Measurements from ENCODE around the gene ARID4B.
"Not testable (repeated sequence)": the region's sequence is repeated elsewhere in the genome, so short reads cannot be mapped to it uniquely, and the experiment has no call there.

ARID4B gene

GRCh38 chr1:235289859-235290739 is 37.9 kb downstream of the ARID4B start:
- no peak overlapping the region for H3K4me3 ChIP-seq (ENCODE audit: low read depth, low read length)
- no peak for TF ChIP-seq CTCF (IDR thresholded peaks at IDR 0.05; ENCODE audit: borderline replicate concordance, insufficient read depth, low read depth, low read length)

DNA sequence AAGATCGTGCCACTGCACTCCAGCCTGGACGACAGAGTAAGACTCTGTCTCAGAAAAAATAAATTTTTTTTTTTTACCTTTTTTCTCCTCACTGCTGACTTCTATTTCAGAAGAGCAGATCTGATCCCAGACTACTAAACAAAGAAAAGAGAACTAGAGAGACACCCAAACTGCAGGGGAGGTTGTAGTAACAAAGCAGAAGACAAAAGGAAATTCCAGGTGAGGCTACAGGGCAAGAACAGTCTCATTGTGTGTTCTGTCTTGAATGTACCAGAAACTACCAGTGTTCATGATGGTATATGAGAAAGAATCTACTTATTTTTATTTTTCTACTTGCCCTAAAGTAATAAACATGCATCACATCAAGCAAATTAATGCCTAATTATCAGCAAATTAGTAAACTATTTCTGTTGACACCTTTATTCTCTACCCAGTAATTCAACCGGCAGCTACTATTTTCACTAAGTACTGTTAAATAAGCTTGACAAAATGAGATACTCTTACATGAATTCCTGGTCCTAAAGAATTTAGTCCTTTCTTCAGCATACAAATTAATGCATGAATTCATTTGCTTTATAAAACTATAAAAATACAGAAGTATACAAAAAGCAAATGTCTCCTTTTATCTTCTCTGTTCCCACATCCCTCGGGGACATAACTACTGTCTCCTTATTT is 40.6 kb downstream of the ARID4B start:
- no peak for TF ChIP-seq CTCF (IDR thresholded peaks at IDR 0.05; ENCODE audit: borderline replicate concordance, insufficient read depth, low read depth, low read length)
- H3K4me3 ChIP-seq (ENCODE audit: low read depth, low read length) = no peak overlapping the region

DNA sequence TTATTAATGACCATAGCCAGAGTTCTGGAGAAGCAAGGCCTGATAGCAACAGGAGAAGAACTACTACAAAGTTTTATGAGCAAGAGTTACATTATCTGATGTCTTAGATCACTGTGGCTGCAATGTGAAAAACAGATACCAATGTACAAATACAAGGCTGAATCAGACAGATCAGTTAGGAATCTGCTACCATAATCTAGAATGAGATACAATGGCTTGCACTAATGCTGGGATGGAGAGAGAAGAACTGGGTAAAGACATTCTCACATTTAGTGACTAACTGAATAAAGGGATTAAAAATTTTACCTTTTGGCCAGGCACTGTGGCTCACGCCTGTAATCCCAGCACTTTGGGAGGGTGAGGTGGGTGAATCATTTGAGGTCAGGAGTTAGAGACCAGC is 41.3 kb downstream of the ARID4B start:
- TF ChIP-seq CTCF (IDR thresholded peaks at IDR 0.05; ENCODE audit: borderline replicate concordance, insufficient read depth, low read depth, low read length) = no peak
- no peak overlapping the region for H3K4me3 ChIP-seq (ENCODE audit: low read depth, low read length)

- TF ChIP-seq CTCF (IDR thresholded peaks at IDR 0.05; ENCODE audit: borderline replicate concordance, insufficient read depth, low read depth, low read length) = no peak
- no peak overlapping the region for H3K4me3 ChIP-seq (ENCODE audit: low read depth, low read length)
Measured at GRCh38 chr1:235284231-235284769, 43.7 kb downstream of the ARID4B start.

DNA sequence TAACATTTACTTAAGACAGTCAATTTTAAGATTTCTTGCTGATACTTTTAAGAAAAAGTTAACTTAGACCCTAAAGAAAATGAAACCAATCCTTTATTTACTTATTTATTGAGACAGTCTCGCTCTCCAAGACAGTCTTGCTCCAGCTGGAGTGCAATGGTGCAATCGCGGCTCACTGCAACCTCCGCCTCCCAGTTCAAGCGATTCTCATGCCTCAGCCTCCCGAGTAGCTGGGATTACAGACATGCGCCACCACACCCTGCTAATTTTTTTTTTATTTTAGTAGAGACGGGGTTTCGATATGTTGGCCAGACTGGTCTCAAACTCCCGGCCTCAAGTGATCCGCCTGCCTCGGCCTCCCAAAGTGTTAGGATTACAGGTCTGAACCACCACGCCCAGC is 44.3 kb downstream of the ARID4B start:
- H3K4me3 ChIP-seq (ENCODE audit: low read depth, low read length) = not testable (repeated sequence)

DNA sequence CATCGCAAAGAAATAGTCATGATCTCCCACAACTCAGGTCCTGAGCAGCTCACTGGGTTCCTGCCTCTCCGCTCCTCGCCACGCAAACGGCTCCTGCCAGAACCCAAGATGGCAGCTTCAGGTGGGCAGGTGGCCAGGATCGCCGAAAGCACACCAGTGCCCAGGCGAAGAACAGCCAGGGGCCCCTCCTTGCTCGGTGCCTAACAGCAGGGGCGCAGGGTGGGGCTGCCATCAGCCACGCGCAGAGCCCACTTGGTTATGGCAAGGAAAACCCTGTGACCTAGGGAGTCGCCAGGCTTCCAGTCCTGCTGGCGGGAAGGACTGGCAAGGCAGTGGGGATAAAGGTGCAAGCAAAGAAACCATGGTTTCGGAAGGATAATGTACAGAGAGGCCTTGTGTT is 47.5 kb downstream of the ARID4B start:
- no peak for TF ChIP-seq CTCF (IDR thresholded peaks at IDR 0.05; ENCODE audit: borderline replicate concordance, insufficient read depth, low read depth, low read length)
- no peak overlapping the region for H3K4me3 ChIP-seq (ENCODE audit: low read depth, low read length)

GRCh38 chr1:235279694-235280093 is 48.3 kb downstream of the ARID4B start:
- H3K4me3 ChIP-seq (ENCODE audit: low read depth, low read length) = no peak overlapping the region
- TF ChIP-seq CTCF (IDR thresholded peaks at IDR 0.05; ENCODE audit: borderline replicate concordance, insufficient read depth, low read depth, low read length) = no peak
